ENCODE data around the gene PI3.

DNA sequence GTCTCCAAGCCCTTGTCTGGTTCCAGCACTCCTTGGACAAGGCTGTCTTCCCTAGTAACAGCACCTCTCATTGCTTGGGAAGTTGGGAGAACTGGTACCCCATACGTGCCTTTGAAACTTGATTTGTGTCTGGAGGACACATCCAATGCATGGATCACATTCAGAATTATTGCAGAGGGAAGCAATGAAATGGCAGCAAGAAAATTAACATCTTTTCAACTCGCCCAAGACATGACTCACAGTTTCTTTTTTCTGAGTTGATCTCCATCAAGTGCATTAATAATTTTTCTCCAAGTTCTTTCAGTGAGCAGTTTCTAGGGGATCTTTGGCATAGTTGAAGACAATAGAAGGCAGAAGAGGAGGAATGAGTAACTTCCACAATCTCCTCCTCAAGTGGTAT is 22.3 kb upstream of the PI3 start:
- TF ChIP-seq, protein P1, sequence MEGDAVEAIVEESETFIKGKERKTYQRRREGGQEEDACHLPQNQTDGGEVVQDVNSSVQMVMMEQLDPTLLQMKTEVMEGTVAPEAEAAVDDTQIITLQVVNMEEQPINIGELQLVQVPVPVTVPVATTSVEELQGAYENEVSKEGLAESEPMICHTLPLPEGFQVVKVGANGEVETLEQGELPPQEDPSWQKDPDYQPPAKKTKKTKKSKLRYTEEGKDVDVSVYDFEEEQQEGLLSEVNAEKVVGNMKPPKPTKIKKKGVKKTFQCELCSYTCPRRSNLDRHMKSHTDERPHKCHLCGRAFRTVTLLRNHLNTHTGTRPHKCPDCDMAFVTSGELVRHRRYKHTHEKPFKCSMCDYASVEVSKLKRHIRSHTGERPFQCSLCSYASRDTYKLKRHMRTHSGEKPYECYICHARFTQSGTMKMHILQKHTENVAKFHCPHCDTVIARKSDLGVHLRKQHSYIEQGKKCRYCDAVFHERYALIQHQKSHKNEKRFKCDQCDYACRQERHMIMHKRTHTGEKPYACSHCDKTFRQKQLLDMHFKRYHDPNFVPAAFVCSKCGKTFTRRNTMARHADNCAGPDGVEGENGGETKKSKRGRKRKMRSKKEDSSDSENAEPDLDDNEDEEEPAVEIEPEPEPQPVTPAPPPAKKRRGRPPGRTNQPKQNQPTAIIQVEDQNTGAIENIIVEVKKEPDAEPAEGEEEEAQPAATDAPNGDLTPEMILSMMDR (IDR thresholded peaks at IDR 0.05) = no peak
- TF ChIP-seq SIN3A (IDR thresholded peaks at IDR 0.05; ENCODE audit: borderline replicate concordance, insufficient read depth, low read depth, low read length) (no peak), POLR2AphosphoS5 (IDR thresholded peaks at IDR 0.05; ENCODE audit: low read depth, low read length) (no peak), REST (IDR thresholded peaks at IDR 0.05; ENCODE audit: insufficient read depth in 1 of 2, low read depth in 2 of 2, low read length in 1 of 2) (no peak)

All from Panc1 (cell line).